Stimulated activated CD4-positive, alpha-beta T cell treated with anti-CD3 and anti-CD28 coated beads, Interleukin-2, amount 100 ng/mL, for 4 hours (primary cell): ENCODE measurements around the gene SIPA1L3.

Experiments used
- DNase-seq: peaks from one replicate; pipeline ENCODE4 v3.0.0-alpha.2; 2020; ENCODE audit warnings: low read depth

The SIPA1L3 gene

DNA sequence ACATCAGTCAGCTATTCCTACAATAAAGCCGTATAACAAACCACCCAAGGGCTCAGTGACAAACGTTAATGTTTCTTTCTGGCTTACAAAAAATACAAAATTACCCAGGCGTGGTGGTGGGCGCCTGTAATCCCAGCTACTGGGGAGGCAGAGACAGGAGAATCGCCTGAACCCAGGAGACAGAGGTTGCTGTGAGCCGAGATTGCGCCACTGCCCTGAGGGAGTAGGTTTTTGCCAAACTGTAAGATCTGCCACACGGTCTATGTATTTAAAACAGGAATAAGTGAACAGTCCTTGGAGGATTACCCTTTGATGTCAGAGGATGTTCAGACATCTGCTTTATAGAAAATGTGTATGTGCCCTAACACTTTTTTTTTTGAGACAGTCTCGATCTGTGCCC, 211.2 kb downstream of the SIPA1L3 start:
- no peak for DNase-seq

DNA sequence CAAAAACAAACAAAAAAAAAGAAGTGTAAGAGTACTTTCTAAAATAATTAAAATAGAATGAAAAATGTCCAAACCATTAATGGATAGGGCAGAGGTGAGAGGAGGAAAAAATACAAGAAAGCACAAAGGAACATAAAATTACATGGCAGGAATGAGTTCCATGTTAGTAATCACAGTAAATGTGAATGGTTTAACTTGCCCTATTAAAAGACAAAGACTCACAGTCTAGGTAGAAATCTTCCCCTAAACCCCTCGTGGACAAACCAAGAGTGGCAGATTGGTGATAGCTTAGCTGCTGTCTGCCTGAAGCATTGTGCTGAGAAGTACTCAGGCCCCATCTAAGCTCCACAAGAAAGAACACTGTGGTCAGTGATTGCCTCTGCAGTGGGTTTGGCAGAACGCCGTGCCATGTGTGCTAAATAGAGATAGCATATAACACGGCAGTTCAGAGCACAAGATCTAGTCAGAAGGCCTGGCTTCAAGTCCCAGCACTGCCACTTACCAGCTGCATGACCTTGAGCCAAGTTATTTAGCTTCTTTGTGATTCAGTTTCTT, 213.5 kb downstream of the SIPA1L3 start:
- no peak for DNase-seq

DNA sequence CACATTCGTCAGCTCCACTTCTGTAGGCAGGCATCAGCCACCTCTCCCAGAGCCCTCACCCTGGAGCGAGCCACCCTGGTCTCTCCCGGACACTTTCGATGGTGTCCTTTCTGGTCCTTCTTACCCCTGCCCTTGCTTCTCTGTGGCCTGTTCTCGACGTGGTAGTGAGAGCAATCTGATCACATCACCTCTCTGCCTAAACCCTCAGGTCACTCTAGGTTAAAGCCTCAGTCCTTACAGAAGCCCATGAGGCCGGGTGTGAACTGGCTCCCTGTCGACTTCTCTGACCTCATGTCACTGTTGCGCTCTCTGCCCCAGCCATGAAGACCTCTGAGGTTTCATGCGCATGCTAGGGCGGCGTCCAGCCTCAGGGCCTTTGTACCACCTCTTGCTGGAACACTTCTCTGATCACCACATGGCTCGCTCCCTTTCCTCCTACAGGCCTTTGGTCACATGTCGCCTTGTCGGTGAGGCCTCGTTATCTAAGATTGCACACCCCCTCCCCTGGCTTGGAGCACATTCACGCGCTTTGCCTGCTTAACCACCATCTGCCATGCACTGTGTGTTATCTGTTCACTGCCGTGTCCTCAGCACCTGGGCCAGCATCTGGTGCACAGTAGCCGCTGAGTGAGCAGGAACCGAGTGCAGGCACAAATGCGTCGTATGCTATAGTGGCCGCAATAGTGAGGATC, 215.5 kb downstream of the SIPA1L3 start:
- no peak for DNase-seq

DNA sequence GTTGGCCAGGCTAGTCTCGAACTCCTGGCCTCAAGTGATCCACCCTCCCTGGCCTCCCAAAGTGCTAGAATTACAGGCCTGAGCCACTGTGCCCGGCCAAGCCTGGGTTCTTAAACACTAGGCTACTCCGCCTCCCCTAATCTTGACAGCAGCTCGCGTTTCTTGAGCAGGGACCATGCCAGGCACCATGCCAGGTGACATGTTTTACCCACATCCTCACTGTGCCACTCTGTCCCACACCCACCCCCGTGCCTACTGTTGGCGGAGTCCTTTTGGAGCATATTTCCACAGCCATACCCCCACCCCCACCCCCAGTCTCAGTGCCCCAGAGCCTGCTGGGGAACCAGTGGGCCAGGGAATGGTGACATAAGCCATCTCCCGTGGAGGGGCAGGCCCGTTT, 218.2 kb downstream of the SIPA1L3 start:
- DNase-seq = no peak

DNA sequence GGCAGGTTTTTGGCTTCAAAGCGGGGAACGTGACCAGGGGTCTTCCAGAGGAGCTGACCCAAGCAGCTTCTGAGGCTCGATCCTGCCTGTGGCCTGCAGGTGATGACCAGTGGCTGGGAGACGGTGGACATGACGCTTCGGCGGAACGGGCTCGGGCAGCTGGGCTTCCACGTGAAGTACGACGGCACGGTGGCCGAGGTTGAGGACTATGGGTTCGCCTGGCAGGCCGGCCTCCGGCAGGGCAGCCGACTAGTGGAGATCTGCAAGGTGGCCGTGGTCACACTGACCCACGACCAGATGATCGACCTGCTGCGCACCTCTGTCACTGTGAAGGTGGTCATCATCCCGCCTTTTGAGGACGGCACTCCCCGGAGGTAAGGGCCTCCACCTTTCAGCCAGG, 223.4 kb downstream of the SIPA1L3 start:
- no peak for DNase-seq

DNA sequence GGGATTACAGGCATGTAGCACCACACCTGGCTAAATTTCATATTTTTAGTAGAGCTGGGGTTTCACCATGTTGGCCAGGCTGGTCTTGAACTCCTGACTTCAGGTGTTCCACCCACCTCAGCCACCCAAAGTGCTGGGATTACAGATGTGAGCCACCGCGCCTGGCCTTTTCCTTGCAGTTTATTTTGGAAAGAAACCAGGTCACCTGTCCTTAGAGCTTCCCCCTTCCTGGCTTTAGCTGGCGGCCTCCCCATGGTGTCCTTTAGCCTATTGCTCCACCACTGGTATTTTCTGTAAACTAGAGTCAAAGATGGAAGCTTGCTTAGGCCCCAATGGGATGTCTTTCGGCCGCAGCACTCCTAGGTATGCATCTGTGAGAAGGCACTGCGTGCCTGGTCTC, 225.8 kb downstream of the SIPA1L3 start:
- DNase-seq = no peak

DNA sequence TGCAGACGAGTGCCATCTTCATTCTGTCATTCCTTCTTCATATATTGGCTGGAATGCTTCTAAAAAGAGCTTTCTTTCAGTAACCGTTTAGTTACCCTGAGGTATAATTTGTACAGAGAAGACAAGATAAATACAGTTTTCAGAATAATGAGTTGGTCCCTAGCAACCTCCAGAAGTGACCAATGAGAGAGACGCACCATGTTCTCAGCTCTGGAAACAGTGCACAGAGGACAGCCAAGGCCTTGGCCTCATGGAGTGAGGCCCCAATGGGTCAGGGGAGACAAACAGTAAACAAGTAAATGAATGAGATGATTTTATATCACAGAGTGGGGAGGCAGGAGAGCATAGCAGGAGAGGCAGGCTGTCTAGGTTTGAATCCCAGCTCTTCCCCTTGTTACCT, 226.3 kb downstream of the SIPA1L3 start:
- DNase-seq = no peak

DNA sequence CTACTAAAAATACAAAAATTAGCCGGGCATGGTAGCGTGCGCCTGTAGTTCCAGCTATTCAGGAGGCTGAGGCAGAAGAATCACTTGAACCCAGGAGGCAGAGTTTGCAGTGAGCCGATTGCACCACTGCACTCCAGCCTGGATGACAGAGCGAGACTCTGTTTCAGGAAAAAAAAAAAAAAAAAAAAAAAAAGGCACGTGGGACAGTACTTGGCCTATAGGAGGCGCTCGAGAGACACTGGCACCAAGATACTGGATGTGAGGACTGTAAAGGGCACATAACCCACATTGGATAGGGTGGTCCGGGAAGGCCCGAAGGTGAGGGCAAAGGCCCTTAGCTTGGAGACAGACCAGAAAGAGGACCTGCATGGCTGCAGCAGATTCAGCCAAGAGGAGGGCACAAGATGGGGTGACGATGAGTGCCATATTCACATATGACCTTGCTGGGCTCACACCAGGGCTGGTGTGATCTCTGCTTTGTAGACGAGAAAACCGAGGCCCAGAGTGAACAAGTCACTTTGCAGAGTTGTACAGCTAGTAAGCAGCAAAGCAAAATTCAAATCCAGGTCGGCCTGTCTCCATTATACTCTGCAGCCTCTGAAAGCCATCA, 227.6 kb downstream of the SIPA1L3 start:
- no peak for DNase-seq

DNA sequence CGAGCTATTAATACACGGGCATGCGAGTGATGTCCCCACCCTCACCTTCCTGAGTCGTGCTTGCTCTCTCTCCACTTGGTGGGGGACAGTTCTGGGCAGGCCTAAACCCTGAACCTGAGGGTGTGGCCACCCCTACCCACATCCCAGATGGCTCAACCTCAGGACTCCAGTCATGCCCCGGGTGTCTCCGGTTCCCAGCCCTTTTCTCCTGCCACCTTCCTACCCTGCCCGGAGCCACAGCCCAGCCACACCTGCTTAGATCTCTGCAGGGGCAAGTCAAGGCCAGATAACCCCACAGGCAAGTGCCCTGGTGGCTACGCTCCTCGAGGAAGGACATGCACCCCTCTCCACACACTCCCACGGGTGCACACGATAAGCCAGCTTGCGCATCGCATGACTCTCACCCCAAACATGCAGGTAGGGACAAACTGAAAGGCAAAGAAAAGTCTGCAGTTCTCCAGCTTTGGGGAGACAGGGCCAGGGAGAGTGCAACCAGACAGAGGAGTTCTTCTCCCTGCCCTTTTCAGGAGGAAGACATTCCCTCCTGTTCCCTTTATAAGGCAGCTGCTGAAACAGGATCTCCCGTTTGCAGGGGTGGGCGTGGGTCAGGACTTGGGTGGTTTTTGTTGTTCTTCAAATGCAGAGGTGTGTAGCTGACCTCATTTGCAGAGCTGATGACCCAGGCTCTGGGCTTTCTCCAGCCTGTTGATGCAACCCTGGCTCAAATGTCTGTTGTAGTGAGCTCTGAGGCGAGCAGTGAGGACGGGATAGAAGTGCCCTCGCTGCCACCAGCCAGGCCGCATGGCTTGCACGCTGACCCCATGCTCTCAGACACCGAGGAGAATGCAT, 228.4 kb downstream of the SIPA1L3 start:
- no peak for DNase-seq

DNA sequence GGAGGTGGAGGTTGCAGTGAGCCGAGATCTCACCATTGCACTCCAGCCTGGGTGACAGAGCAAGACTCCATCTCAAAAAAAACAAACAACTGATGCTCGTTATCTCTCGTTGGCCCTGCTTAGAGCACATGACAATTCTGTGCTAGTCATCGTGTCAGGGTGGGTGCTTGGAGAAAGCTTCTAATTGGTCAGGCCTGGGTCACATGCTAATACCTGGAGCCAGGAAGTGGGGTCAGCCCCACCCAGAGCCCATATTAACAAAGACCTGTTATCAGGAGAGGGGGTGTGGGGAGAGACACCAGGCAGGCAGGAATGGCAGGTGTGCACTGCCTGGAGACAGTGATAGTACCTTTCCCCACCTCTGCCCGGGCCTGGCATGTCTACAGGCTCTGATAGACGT, 232.1 kb downstream of the SIPA1L3 start:
- no peak for DNase-seq

DNA sequence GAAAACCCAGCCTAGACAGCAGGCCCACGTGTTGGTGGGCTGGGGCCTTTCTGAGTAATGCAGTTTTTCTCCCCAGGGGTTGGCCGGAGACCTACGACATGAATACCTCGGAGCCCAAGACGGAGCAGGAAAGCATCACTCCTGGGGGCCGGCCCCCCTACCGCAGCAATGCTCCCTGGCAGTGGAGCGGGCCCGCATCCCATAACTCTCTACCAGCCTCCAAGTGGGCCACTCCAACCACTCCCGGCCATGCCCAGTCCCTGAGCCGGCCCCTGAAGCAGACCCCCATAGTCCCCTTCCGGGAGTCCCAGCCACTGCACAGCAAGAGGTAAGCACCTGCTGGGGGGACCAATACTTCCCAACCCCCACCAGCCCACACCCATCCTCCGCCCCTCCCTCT, 234.1 kb downstream of the SIPA1L3 start:
- no peak for DNase-seq

DNA sequence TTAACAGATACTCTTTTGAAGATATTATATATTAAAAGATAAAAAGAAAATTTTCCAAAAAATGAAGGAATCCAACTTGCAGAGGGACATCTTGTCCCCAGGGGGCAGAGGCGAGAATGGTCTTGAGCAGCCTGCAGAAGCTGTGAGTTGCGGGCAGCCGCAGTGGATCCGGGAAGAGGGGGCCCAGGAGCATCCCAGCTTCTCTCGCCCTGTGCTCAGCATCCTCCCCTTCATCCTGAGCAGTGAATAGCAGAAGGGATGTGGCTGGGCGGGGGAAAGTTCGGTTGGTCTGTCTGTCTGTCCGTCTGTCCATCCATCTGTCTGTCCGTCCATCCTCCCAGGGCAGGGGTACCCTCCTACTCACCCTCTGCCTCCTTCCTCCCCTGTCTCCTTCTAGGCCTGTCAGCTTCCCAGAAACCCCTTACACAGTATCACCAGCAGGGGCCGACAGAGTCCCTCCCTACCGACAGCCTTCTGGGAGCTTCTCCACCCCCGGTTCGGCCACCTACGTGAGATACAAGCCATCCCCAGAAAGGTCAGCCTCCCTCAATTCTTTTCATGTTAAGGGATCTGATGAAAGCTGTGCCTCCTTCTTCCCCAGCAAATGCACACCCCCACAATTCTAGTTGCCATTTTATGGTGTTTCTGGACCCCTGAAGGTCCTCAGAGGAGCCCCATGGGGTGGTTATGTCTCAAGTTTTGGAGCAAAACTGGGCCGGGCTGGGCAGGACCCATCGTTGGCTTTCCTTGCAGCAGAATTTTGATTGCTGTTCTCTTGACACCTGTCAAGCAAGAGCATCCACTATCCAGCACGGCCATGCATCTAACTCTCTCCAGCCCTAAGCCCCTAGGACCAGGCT, 235.4 kb downstream of the SIPA1L3 start:
- DNase-seq = peak; percentile 22

DNA sequence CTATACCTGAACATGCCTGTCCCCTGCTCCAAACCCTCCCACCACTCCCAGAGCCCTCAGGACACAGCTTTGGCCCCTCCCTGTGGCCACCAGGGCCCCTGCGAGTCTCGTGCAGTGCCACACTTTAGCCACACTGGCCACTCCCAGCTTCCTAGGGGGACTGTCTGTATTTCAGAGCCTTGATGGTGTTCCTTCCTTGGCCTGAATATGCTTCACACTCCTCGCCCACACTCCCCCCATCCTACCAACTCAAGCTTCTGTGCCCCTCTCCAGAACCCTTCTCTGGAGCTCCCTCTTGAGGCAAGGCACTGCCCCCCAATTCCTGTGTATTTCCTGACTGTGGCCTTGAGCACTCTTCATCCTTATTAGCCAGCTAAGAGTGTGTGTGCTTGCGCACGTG, 236.8 kb downstream of the SIPA1L3 start:
- DNase-seq = no peak

DNA sequence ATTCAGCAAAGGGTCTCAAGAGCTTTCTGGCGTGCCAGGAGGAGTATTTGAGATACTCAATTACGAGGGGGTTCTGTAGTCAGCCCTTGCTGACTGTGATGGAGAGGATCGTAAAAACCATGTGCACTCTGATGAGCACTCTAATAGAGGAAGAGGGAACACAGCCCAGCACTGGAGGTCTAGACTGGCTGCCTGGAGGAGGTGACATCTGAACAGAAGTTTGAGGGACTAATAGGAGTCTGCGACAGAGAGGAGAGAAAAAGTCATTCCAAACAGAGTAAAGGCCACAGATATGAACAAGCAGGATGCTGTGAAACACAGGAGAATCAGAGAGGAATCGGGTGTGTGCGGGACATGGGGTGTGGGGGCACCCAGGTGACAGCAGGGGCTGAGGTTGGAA, 237.7 kb downstream of the SIPA1L3 start:
- no peak for DNase-seq

DNA sequence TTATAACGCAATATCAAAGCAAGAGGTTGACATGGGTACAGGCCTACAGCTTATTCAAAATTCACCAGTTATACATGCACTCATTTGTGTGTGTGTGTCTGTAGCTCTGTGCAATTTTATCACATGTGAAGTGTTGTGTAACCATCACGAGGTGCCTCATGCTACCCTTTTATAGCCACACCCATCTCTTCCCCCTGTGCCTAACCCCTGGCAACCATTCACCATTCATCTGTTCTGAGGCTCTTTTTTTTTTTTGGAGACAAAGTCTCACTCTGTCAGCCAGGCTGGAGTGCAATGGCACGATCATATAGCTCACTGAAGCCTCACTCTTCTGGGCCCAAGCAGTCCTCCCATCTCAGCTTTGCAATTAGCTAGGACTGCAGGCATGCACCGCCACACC, 238.6 kb downstream of the SIPA1L3 start:
- no peak for DNase-seq

DNA sequence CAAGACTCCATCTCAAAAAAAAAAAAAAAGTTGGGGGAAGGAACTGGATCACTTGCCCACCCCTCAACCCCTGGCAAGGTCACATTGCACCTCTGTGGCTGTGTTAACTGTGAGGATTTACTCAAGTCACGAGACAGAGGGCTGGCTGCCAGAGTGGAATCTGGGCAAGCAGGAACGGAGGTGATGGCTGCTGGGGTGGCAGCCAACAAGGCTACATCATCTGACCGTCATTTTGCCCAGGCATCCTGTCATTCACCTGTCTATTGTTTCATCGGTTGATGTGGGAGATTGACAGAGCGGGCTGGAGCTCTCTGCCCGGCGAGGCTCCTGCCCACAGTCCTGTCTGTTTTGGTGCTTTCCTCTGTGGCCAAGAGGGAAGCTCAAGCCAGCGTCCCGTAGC, 241.3 kb downstream of the SIPA1L3 start:
- DNase-seq = no peak

DNA sequence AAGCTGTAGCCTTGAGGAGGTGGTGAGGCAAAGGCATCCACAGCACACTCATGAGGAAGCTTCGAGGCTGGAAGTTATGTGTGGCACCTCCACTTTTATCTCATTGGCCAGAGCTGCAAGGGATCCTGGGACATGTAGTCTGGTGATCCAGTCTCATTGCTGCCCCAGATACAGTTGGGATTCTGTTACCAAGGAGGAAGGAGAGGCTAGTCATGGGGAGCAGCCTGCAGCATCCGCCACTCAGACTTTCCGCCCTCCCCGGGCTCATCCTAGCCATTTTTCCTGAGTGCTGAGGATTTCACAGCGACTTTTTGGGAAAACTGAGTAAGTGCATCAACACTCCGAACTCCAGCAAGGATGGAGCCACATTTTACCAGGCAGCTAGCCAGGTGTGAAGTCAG, 242.7 kb downstream of the SIPA1L3 start:
- DNase-seq = no peak

DNA sequence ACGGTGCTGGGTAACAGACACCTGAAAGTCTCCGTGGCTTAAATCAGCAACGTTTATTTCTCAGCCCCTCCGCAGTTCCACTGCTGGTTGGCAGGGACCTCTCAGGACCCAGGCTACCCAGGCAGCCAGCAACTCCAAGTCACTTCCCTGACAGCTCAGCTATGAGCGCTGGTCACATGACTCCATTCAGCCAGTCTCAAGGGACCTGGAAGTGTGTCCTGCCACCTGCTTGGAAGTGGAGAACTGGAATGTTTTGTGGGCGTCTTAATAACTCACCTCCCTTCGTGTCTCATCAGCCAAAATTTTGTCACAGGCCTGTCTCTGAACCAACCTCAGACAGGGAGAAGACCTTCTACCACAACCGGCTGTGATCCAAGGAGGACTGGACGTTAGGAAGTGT, 244.2 kb downstream of the SIPA1L3 start:
- DNase-seq = no peak

DNA sequence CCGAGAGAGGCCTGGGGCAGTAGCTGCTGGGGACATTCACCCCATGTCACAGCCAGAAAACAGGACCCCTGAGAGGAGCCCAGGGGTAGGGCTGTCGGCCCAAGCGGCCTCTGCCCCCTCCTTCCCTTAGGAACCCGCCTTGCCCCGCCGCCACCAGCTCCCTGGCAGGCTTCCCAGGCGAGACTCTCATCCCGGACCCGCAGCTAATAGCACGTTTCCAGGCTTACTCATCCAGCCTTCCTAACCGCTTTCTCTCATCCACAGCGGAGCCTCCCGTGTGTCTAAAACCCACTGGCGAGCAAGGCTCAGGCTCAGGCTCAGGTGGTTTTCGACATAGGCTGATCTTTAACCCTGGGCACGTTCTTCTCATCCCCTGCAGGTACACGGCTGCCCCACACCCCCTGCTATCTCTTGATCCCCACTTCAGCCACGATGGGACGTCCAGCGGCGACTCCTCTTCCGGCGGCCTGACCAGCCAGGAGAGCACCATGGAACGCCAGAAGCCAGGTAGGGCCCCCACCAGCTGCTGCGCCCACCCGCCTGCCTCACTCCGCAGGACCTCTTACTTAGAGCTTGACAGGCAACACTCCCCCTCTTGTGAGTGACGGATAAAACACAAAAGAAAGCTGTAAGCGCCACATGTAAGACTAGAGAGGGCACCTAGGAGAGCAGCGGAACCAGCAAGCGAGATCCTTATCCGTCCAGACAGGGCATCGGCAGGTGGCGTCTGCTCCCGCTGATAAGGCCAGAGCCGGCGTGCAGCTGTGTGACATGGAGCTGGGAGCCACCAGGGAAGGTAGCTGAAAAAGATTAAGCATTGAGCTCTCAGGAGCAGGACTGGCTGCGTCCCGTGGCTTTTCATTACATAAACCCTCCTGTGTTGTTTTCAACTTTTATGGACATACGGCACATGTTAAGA, 245.7 kb downstream of the SIPA1L3 start:
- no peak for DNase-seq

DNA sequence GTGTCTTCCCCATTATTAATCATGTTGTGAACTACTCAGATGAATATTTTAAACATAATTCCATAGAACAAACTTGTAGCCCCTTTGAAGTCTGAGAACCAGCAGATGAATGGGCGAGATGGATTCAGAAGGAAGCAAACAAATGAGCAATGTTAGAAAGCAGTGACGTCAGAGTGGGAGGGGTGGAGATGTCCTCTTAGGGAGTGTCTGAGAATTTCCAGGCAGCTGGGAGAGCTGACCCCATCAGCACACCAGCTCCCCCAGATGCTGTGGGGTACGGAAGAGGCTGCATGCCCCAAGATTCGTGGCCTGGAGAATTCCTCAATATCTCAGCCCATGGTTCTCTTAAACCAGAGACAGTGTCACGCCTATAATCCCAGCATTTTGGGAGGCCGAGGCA, 248.4 kb downstream of the SIPA1L3 start:
- no peak for DNase-seq

DNA sequence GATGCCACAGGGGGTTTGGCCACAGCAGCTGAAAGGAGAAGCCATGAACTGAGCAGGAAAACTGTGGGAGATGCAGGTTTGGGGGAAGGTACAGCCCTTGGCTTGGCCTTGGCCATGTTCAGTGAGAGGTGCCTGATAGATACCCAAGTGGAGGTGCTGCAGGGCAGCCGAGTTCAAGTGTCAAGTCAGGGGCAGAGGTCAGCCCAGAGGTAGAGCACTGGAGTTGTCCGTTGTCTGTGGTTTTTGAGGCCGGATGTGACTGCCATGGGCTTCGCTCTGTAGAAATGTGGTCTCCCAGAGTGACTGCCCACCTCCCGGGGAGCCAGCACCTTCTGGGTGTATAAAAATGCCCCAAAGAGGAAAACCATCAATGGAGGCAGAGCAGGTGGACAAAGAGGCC, 251.7 kb downstream of the SIPA1L3 start:
- no peak for DNase-seq
